Muscle of leg (tissue), 11 donors: ENCODE results near the gene FAM53A. TPM values are rescaled to one million over a fixed set of nuclear protein-coding genes. Genes with fewer than 3 reads are reported as not detected.

Source experiments
- DNase-seq: peaks from one replicate; pipeline ENCODE4 v3.0.0; 2013
- H3K27ac ChIP-seq: one replicate; pipeline ENCODE4 v1.5.1; 2013; ENCODE audit warnings: mild to moderate bottlenecking, low read length, control low read depth
- H3K27me3 ChIP-seq: one replicate; pipeline ENCODE4 v1.6.1; 2013; ENCODE audit warnings: low read length; ENCODE audit not compliant: control insufficient read depth, insufficient read depth
- H3K36me3 ChIP-seq: one replicate; pipeline ENCODE4 v1.6.1; 2013; ENCODE audit warnings: low read length; ENCODE audit not compliant: control insufficient read depth, insufficient read depth
- H3K4me1 ChIP-seq: one replicate; pipeline ENCODE4 v1.6.1; 2013; ENCODE audit warnings: low read length; ENCODE audit not compliant: control insufficient read depth, insufficient read depth
- H3K4me3 ChIP-seq: one replicate; pipeline ENCODE4 v1.5.1; 2013; ENCODE audit warnings: low read length, control low read depth
- H3K9me3 ChIP-seq: replicated peaks from 2 replicates; pipeline ENCODE4 v1.6.1; 2013; ENCODE audit warnings: low read depth, low read length; ENCODE audit not compliant: control insufficient read depth
- WGBS: methylation state at CpG from one replicate; pipeline ENCODE4 v1.1.5; 2013; ENCODE audit warnings: missing lambda C conversion rate; ENCODE audit not compliant: insufficient coverage; 5-methylcytosine and 5-hydroxymethylcytosine counted together
- polyA plus RNA-seq, 8 donors: library from polyadenylated mRNA; unstranded; fragments of 120-200 nt; gene quantifications; one replicate each; pipeline versions ENCODE4 v1.2.1 to v1.2.3, GENCODE V29; 2013; ENCODE audit warnings: inconsistent platforms in 1 of 8, low replicate concordance in 1 of 8; ENCODE audit not compliant: insufficient read length in 8 of 8, insufficient read depth in 1 of 8
- total RNA-seq: library from RNA; stranded (reverse); fragments of 120-200 nt; gene quantifications from one replicate; pipeline ENCODE4 v1.2.4, GENCODE V29; 2013

FAM53A gene
- total and polyA plus RNA-seq, 9 donors: 1.2 to 2.4 (median 1.5) TPM

- 90% methylated on average over 9 of the region's 12 CpGs for WGBS
- no peak for DNase-seq
- Histone ChIP-seq H3K27ac (peak overlapping the region; percentile 62), H3K4me1 (peaks cover 44% of the 10 kb centered on the region), H3K36me3 (peaks cover 43% of the 10 kb centered on the region), H3K9me3 (no peaks in the 10 kb centered on the region), H3K4me3 (no peak overlapping the region), H3K27me3 (no peaks in the 10 kb centered on the region)
Measured at GRCh38 chr4:1723131-1723801, 39.2 kb upstream of the FAM53A start.

- Histone ChIP-seq H3K4me3 (peak overlapping the region; percentile 54), H3K36me3 (peaks cover 43% of the 10 kb centered on the region), H3K27me3 (no peaks in the 10 kb centered on the region), H3K9me3 (no peaks in the 10 kb centered on the region), H3K27ac (peak overlapping the region; percentile 51), H3K4me1 (peaks cover 40% of the 10 kb centered on the region)
- 60% methylated on average over 9 of the region's 18 CpGs for WGBS
- no peak for DNase-seq
Measured at GRCh38 chr4:1722551-1723118, 38.5 kb upstream of the FAM53A start.

- Histone ChIP-seq H3K27me3 (no peaks in the 10 kb centered on the region), H3K9me3 (no peaks in the 10 kb centered on the region), H3K4me3 (peak overlapping the region; percentile 54), H3K27ac (no peak overlapping the region), H3K4me1 (peaks cover 37% of the 10 kb centered on the region), H3K36me3 (peaks cover 38% of the 10 kb centered on the region)
- WGBS: 3% methylated on average over 60 of the region's 61 CpGs
- DNase-seq: no peak
Measured at GRCh38 chr4:1721666-1722550, 37.8 kb upstream of the FAM53A start.

- H3K4me1 ChIP-seq: peaks cover 32% of the 10 kb centered on the region
- WGBS: under 1% methylated on average over 64 of the region's 83 CpGs
- no peaks in the 10 kb centered on the region for H3K9me3 ChIP-seq
- H3K27me3 ChIP-seq: no peaks in the 10 kb centered on the region
- peak; percentile 97 for DNase-seq
- H3K27ac ChIP-seq: peak within 1 kb of the TSS; percentile 87
- H3K4me3 ChIP-seq: peak within 1 kb of the TSS; percentile 71
- H3K36me3 ChIP-seq: peaks cover 36% of the 10 kb centered on the region
Measured at GRCh38 chr4:1721003-1721665, 37.0 kb upstream of the FAM53A start, which contains the start of the genes TACC3 and TMEM129. Gene TACC3 (plus strand): TSS chr4:1721521. CDS start chr4:1723422, 1,901 bp downstream. Gene TMEM129 (minus strand): TSS chr4:1721323. CDS start chr4:1720837, 486 bp downstream.

- Histone ChIP-seq H3K4me3 (peak overlapping the region; percentile 71), H3K9me3 (no peaks in the 10 kb centered on the region), H3K27ac (peak overlapping the region; percentile 76), H3K36me3 (peaks cover 33% of the 10 kb centered on the region), H3K27me3 (no peaks in the 10 kb centered on the region), H3K4me1 (peaks cover 28% of the 10 kb centered on the region)
- peak; percentile 63 for DNase-seq
- WGBS: under 1% methylated on average over 74 of the region's 79 CpGs
Measured at GRCh38 chr4:1720163-1720983, 36.3 kb upstream of the FAM53A start.

GRCh38 chr4:1718095-1718850 lies 34.2 kb upstream of the FAM53A start:
- 87% methylated on average over 28 of the region's 31 CpGs for WGBS
- no peak overlapping the region for H3K27ac ChIP-seq
- peaks cover 29% of the 10 kb centered on the region for H3K4me1 ChIP-seq
- DNase-seq: no peak
- no peak overlapping the region for H3K4me3 ChIP-seq
- no peaks in the 10 kb centered on the region for H3K27me3 ChIP-seq
- H3K36me3 ChIP-seq: peaks cover 27% of the 10 kb centered on the region
- no peaks in the 10 kb centered on the region for H3K9me3 ChIP-seq

GRCh38 chr4:1717129-1718094 lies 33.3 kb upstream of the FAM53A start:
- Histone ChIP-seq H3K9me3 (no peaks in the 10 kb centered on the region), H3K27me3 (no peaks in the 10 kb centered on the region), H3K27ac (no peak overlapping the region), H3K4me3 (no peak overlapping the region), H3K4me1 (peaks cover 26% of the 10 kb centered on the region), H3K36me3 (peaks cover 21% of the 10 kb centered on the region)
- WGBS: 89% methylated on average over 31 of the region's 32 CpGs
- DNase-seq: no peak
